IPS-18a (cell line): Measurements from ENCODE around the gene CMIP.

Experiments
- H3K27ac ChIP-seq: one replicate; pipeline ENCODE4 v1.5.1; 2013; ENCODE audit warnings: low read length
- H3K27me3 ChIP-seq: one replicate; pipeline ENCODE4 v1.6.1; 2013; ENCODE audit warnings: mild to moderate bottlenecking, low read length; ENCODE audit not compliant: control insufficient read depth, insufficient read depth
- H3K36me3 ChIP-seq: one replicate; pipeline ENCODE4 v1.6.1; 2013; ENCODE audit warnings: low read depth, low read length; ENCODE audit not compliant: control insufficient read depth
- H3K4me1 ChIP-seq: one replicate; pipeline ENCODE4 v1.6.1; 2013; ENCODE audit warnings: low read depth, low read length; ENCODE audit not compliant: control insufficient read depth
- H3K4me3 ChIP-seq: one replicate; pipeline ENCODE4 v1.5.1; 2013; ENCODE audit warnings: low read length
- H3K9ac ChIP-seq: one replicate; pipeline ENCODE4 v1.6.1; 2013; ENCODE audit warnings: mild to moderate bottlenecking, low read length, moderate library complexity
- H3K9me3 ChIP-seq: one replicate; pipeline ENCODE4 v1.6.1; 2013; ENCODE audit warnings: low read depth, low read length; ENCODE audit not compliant: control insufficient read depth

Gene CMIP

GRCh38 chr16:81708266-81709015 lies 263.8 kb downstream of the CMIP start:
- no peak overlapping the region for H3K9ac ChIP-seq
- no peak overlapping the region for H3K4me3 ChIP-seq
- H3K9me3 ChIP-seq = no peaks in the 10 kb centered on the region
- H3K4me1 ChIP-seq = peaks cover 21% of the 10 kb centered on the region
- peaks cover 15% of the 10 kb centered on the region for H3K36me3 ChIP-seq
- H3K27ac ChIP-seq = no peak overlapping the region
- no peaks in the 10 kb centered on the region for H3K27me3 ChIP-seq

GRCh38 chr16:81709016-81709900 lies 264.6 kb downstream of the CMIP start:
- Histone ChIP-seq H3K36me3 (peaks cover 15% of the 10 kb centered on the region), H3K9ac (no peak overlapping the region), H3K27ac (no peak overlapping the region), H3K4me3 (no peak overlapping the region), H3K27me3 (no peaks in the 10 kb centered on the region), H3K4me1 (peaks cover 27% of the 10 kb centered on the region), H3K9me3 (no peaks in the 10 kb centered on the region)

- Histone ChIP-seq H3K27me3 (no peaks in the 10 kb centered on the region), H3K4me3 (no peak overlapping the region), H3K4me1 (peaks cover 30% of the 10 kb centered on the region)
These were observed 265.4 kb downstream of the CMIP start for GRCh38 chr16:81710044-81710443.

GRCh38 chr16:81710596-81710995 lies 266.0 kb downstream of the CMIP start:
- Histone ChIP-seq H3K27me3 (no peaks in the 10 kb centered on the region), H3K9ac (no peak overlapping the region), H3K9me3 (no peaks in the 10 kb centered on the region), H3K4me1 (peaks cover 33% of the 10 kb centered on the region), H3K4me3 (no peak overlapping the region), H3K27ac (no peak overlapping the region), H3K36me3 (peaks cover 7% of the 10 kb centered on the region)

More at GRCh38 chr16:81710044-81710443, 265.4 kb downstream of the CMIP start:
- Histone ChIP-seq H3K9ac (no peak overlapping the region), H3K9me3 (no peaks in the 10 kb centered on the region), H3K36me3 (peaks cover 12% of the 10 kb centered on the region), H3K27ac (no peak overlapping the region)

GRCh38 chr16:81711657-81712319 lies 267.2 kb downstream of the CMIP start:
- Histone ChIP-seq H3K27ac (no peak overlapping the region), H3K9ac (no peak overlapping the region), H3K36me3 (peaks cover 4% of the 10 kb centered on the region), H3K9me3 (no peaks in the 10 kb centered on the region), H3K4me3 (no peak overlapping the region), H3K27me3 (no peaks in the 10 kb centered on the region), H3K4me1 (peaks cover 45% of the 10 kb centered on the region)

GRCh38 chr16:81712681-81713080 lies 268.1 kb downstream of the CMIP start:
- Histone ChIP-seq H3K9me3 (no peaks in the 10 kb centered on the region), H3K4me3 (no peak overlapping the region), H3K4me1 (peaks cover 47% of the 10 kb centered on the region), H3K9ac (no peak overlapping the region), H3K27ac (no peak overlapping the region), H3K36me3 (no peaks in the 10 kb centered on the region), H3K27me3 (no peaks in the 10 kb centered on the region)

GRCh38 chr16:81713295-81713772 lies 268.7 kb downstream of the CMIP start:
- Histone ChIP-seq H3K4me1 (peaks cover 47% of the 10 kb centered on the region), H3K4me3 (no peak overlapping the region), H3K9me3 (no peaks in the 10 kb centered on the region), H3K9ac (no peak overlapping the region), H3K36me3 (no peaks in the 10 kb centered on the region), H3K27ac (no peak overlapping the region), H3K27me3 (no peaks in the 10 kb centered on the region)

GRCh38 chr16:81713796-81714195 lies 269.2 kb downstream of the CMIP start:
- H3K9me3 ChIP-seq = no peaks in the 10 kb centered on the region
- H3K9ac ChIP-seq = no peak overlapping the region
- no peak overlapping the region for H3K27ac ChIP-seq
- no peaks in the 10 kb centered on the region for H3K27me3 ChIP-seq
- H3K4me1 ChIP-seq = peaks cover 47% of the 10 kb centered on the region
- H3K36me3 ChIP-seq = no peaks in the 10 kb centered on the region
- no peak overlapping the region for H3K4me3 ChIP-seq

- H3K9me3 ChIP-seq = no peaks in the 10 kb centered on the region
- H3K27me3 ChIP-seq = no peaks in the 10 kb centered on the region
- H3K4me3 ChIP-seq = no peak overlapping the region
- H3K36me3 ChIP-seq = no peaks in the 10 kb centered on the region
- no peak overlapping the region for H3K9ac ChIP-seq
- H3K4me1 ChIP-seq = peaks cover 41% of the 10 kb centered on the region
- H3K27ac ChIP-seq = no peak overlapping the region
These were observed 270.0 kb downstream of the CMIP start for GRCh38 chr16:81714583-81714982.

GRCh38 chr16:81715358-81716196 lies 271.0 kb downstream of the CMIP start:
- H3K9me3 ChIP-seq = no peaks in the 10 kb centered on the region
- no peaks in the 10 kb centered on the region for H3K36me3 ChIP-seq
- no peaks in the 10 kb centered on the region for H3K27me3 ChIP-seq
- no peak overlapping the region for H3K9ac ChIP-seq
- H3K4me3 ChIP-seq = no peak overlapping the region
- H3K27ac ChIP-seq = no peak overlapping the region
- peaks cover 39% of the 10 kb centered on the region for H3K4me1 ChIP-seq
